Endodermal cell (in vitro differentiated cells): ENCODE results near the gene PRDM7. TPM values are rescaled to one million over a fixed set of nuclear protein-coding genes. Genes with fewer than 3 reads are reported as not detected.

Experiments
- DNase-seq: peaks from one replicate; pipeline ENCODE4 v3.0.0-alpha.2; 2017
- H3K27ac ChIP-seq: 2 replicates; pipeline ENCODE4 v1.5.1; 2013; ENCODE audit warnings: mild to moderate bottlenecking, low read depth, low read length, moderate library complexity
- H3K27me3 ChIP-seq: 2 replicates; pipeline ENCODE4 v1.6.1; 2013; ENCODE audit warnings: mild to moderate bottlenecking, low read length, moderate library complexity; ENCODE audit not compliant: insufficient read depth, control insufficient read depth, poor library complexity, severe bottlenecking
- H3K36me3 ChIP-seq: 2 replicates; pipeline ENCODE4 v1.7.0; 2013; ENCODE audit warnings: mild to moderate bottlenecking, low read length, moderate library complexity; ENCODE audit not compliant: control insufficient read depth, insufficient read depth
- H3K4me1 ChIP-seq: one replicate; pipeline ENCODE4 v1.7.0; 2013; ENCODE audit warnings: low read length; ENCODE audit not compliant: control insufficient read depth, insufficient read depth
- H3K4me3 ChIP-seq: 2 replicates; pipeline ENCODE4 v1.5.1; 2013; ENCODE audit warnings: mild to moderate bottlenecking, low read length, moderate library complexity
- H3K9ac ChIP-seq: 2 replicates; pipeline ENCODE4 v1.6.1; 2013; ENCODE audit warnings: mild to moderate bottlenecking, low read length, moderate library complexity; ENCODE audit not compliant: poor library complexity, severe bottlenecking; ENCODE audit errors: extremely low read depth
- H3K9me3 ChIP-seq: 2 replicates; pipeline ENCODE4 v1.6.1; 2013; ENCODE audit warnings: mild to moderate bottlenecking, low read length, moderate library complexity; ENCODE audit not compliant: control insufficient read depth
- H3K27ac Mint-ChIP-seq: 2 replicates; pipeline ENCODE4 v1.8.0; 2020; ENCODE audit warnings: mixed read lengths
- H3K27me3 Mint-ChIP-seq: 2 replicates; pipeline ENCODE4 v1.8.0; 2021; ENCODE audit warnings: mild to moderate bottlenecking, mixed read lengths; ENCODE audit not compliant: insufficient read depth
- H3K36me3 Mint-ChIP-seq: 2 replicates; pipeline ENCODE4 v1.8.0; 2020; ENCODE audit warnings: low read depth, mixed read lengths
- H3K4me1 Mint-ChIP-seq: 2 replicates; pipeline ENCODE4 v1.8.0; 2020; ENCODE audit warnings: mixed read lengths
- H3K4me3 Mint-ChIP-seq: 2 replicates; pipeline ENCODE4 v1.8.0; 2020; ENCODE audit warnings: mild to moderate bottlenecking, moderate library complexity, mixed read lengths
- H3K9me3 Mint-ChIP-seq: 2 replicates; pipeline ENCODE4 v1.8.0; 2020; ENCODE audit warnings: mild to moderate bottlenecking, mixed read lengths
- WGBS, 2 experiments: methylation state at CpG; one replicate each; pipeline versions ENCODE4 v1.1.5 to v1.1.7; 2013; ENCODE audit warnings: missing lambda C conversion rate in 2 of 2, mixed read lengths in 1 of 2; ENCODE audit not compliant: insufficient coverage in 1 of 2, insufficient read length in 1 of 2; 5-methylcytosine and 5-hydroxymethylcytosine counted together
- total RNA-seq, 2 donors: library from RNA; stranded (reverse); fragmentation: NEBNext Ultra II Directional in 1 of 2; extraction: Animal tissue kit (Norgen Biotek cat#: 25700) in 1 of 2; gene quantifications; 2 replicates in 1 of 2; 3 replicates in 1 of 2; pipeline ENCODE4 v1.2.1, GENCODE V29; 2021
- TF ChIP-seq, protein P1 (sequence below): fragments of 200-600 bp; sonication (generic); conservative IDR thresholded peaks from 2 replicates; pipeline ENCODE4 v1.5.0; 2021; ENCODE audit warnings: antibody characterized with exemption, mild to moderate bottlenecking

PRDM7 gene
- total RNA-seq, 2 donors from 2014 or later = not detected

DNA sequence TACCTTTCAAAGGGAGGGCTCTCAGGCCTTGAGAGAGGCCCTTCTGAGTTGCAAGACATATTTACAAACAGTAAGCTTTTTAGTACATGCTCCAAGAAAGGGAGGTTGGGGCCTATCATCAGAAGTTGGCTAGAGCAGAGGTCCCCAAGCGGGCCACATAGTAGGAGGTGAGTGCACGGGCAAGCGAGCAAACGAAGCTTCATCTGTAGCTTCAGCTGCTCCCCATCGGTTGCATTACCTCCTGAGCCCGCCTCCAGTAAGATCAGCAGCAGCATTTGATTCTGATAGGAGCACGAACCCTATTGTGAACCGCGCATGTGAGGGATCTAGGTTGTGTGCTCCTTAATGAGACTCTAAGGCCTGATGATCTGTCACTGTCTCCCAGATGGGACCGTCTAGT, 26.2 kb downstream of the PRDM7 start:
- H3K27ac ChIP-seq = no peak overlapping the region
- TF ChIP-seq, protein P1, sequence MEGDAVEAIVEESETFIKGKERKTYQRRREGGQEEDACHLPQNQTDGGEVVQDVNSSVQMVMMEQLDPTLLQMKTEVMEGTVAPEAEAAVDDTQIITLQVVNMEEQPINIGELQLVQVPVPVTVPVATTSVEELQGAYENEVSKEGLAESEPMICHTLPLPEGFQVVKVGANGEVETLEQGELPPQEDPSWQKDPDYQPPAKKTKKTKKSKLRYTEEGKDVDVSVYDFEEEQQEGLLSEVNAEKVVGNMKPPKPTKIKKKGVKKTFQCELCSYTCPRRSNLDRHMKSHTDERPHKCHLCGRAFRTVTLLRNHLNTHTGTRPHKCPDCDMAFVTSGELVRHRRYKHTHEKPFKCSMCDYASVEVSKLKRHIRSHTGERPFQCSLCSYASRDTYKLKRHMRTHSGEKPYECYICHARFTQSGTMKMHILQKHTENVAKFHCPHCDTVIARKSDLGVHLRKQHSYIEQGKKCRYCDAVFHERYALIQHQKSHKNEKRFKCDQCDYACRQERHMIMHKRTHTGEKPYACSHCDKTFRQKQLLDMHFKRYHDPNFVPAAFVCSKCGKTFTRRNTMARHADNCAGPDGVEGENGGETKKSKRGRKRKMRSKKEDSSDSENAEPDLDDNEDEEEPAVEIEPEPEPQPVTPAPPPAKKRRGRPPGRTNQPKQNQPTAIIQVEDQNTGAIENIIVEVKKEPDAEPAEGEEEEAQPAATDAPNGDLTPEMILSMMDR = no peak
- Mint-ChIP-seq H3K9me3 (peaks cover 36% of the 10 kb centered on the region), H3K27me3 (peaks cover 8% of the 10 kb centered on the region), H3K4me1 (no peaks in the 10 kb centered on the region), H3K4me3 (no peak overlapping the region), H3K27ac (no peak overlapping the region), H3K36me3 (peaks cover 4% of the 10 kb centered on the region)
- no peaks in the 10 kb centered on the region for H3K36me3 ChIP-seq
- no peak overlapping the region for H3K9ac ChIP-seq
- no peaks in the 10 kb centered on the region for H3K27me3 ChIP-seq
- no peak for DNase-seq
- H3K4me1 ChIP-seq = no peaks in the 10 kb centered on the region
- WGBS, 2 experiments = 88% methylated on average over 7 to 9 of the region's 10 CpGs
- H3K4me3 ChIP-seq = no peak overlapping the region
- peaks cover 22% of the 10 kb centered on the region for H3K9me3 ChIP-seq

DNA sequence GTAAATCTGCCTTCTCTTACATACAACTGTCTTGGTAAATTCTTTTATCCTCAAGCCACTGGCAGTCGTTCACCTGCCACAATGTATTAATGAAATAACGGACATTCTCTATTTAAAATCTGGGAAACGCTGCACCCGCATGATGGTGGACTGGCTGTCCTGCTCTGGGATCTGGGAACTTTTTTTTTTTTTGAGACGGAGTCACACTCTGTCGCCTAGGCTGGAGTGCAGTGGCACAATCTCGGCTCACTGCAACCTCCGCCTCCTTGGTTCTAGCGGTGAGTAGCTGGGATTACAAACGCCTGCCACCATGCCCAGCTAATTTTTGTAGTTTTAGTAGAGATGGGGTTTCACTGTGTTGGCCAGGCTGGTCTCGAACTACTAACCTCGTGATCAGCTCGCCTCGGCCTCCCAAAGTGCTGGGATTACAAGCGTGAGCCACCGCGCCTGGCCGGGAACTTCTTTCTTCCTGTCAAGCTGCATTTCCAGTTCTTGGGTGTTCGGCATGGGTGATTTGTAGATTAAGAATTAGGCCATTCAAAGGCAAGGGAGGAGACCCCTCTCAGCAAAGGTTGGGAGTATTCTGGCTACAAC, 28.3 kb downstream of the PRDM7 start:
- H3K36me3 Mint-ChIP-seq = peaks cover 6% of the 10 kb centered on the region
- no peaks in the 10 kb centered on the region for H3K36me3 ChIP-seq

DNA sequence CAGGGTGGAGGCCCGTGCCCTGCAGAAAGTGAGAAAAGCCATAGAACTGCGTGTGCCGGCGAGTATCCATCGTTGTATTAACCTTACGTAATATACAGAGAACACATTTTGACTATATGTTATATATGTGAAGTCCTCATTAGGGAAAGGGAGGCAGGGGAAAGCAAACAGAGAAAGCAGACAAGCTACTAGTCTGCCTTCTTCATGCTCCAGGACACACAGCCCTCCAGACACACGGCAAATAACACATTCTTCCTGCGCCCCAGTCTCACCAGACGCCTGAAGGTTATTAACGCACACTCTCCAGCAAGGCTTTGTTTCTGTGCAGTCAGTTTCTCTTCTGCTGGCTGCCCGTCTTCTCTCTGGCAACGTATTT, 28.8 kb downstream of the PRDM7 start:
- H3K4me1 ChIP-seq = no peaks in the 10 kb centered on the region

More for the DNA sequence above, 28.3 kb downstream of the PRDM7 start:
- Histone ChIP-seq H3K4me1 (no peaks in the 10 kb centered on the region), H3K4me3 (no peak overlapping the region), H3K9me3 (peaks cover 1% of the 10 kb centered on the region), H3K27me3 (no peaks in the 10 kb centered on the region), H3K27ac (no peak overlapping the region), H3K9ac (no peak overlapping the region)
- DNase-seq = no peak
- H3K27ac Mint-ChIP-seq = no peak overlapping the region
- H3K4me1 Mint-ChIP-seq = no peaks in the 10 kb centered on the region
- 92 to 96% methylated on average over 11 to 19 of the region's 19 CpGs for WGBS, 2 experiments
- no peak overlapping the region for H3K4me3 Mint-ChIP-seq
- TF ChIP-seq, protein P1 = no peak
- H3K9me3 Mint-ChIP-seq = peaks cover 14% of the 10 kb centered on the region
- H3K27me3 Mint-ChIP-seq = peaks cover 3% of the 10 kb centered on the region

More for the DNA sequence above, 28.8 kb downstream of the PRDM7 start:
- Histone ChIP-seq H3K4me3 (no peak overlapping the region), H3K36me3 (no peaks in the 10 kb centered on the region), H3K9me3 (no peaks in the 10 kb centered on the region), H3K27ac (no peak overlapping the region), H3K27me3 (no peaks in the 10 kb centered on the region), H3K9ac (no peak overlapping the region)
- Mint-ChIP-seq H3K36me3 (peaks cover 10% of the 10 kb centered on the region), H3K4me1 (no peaks in the 10 kb centered on the region), H3K4me3 (peak overlapping the region; percentile 7), H3K27me3 (peaks cover 3% of the 10 kb centered on the region), H3K27ac (no peak overlapping the region), H3K9me3 (peaks cover 10% of the 10 kb centered on the region)
- WGBS, 2 experiments = 87 to 94% methylated on average over 7 to 10 of the region's 12 CpGs
- TF ChIP-seq, protein P1 = no peak
- no peak for DNase-seq
